ENCODE measurements around the gene PARD6A. TPM values are rescaled to one million over a fixed set of nuclear protein-coding genes. Genes with fewer than 3 reads are reported as not detected.

The PARD6A gene
- total RNA-seq, 1 experiment from 2014 or later: 10.8 TPM

DNA sequence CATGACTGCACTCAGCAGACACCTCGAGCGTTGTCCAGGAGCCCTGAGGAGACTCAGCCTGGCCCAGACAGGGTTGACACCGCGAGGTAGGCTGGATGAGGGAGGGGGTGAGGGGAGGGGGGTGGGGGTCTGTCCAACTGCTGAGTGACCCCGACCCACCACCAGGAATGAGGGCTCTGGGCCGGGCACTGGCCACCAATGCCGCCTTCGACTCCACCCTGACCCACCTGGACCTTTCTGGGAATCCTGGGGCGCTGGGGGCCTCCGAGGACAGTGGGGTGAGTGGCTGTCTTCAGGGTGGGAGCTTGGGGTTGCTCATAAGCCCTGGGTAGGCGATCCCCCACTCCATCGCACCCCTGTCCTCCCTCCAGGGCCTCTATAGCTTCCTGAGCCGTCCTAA lies 13.1 kb upstream of the PARD6A start:
- intact Hi-C loops (cut with micrococcal nuclease; ENCODE audit: unreplicated experiment): loop anchor here (10.0 kb wide), 1 partner anchor 103 kb away; no protein-coding TSS in a partner anchor
- POLR2A ChIA-PET: no interaction called here

DNA sequence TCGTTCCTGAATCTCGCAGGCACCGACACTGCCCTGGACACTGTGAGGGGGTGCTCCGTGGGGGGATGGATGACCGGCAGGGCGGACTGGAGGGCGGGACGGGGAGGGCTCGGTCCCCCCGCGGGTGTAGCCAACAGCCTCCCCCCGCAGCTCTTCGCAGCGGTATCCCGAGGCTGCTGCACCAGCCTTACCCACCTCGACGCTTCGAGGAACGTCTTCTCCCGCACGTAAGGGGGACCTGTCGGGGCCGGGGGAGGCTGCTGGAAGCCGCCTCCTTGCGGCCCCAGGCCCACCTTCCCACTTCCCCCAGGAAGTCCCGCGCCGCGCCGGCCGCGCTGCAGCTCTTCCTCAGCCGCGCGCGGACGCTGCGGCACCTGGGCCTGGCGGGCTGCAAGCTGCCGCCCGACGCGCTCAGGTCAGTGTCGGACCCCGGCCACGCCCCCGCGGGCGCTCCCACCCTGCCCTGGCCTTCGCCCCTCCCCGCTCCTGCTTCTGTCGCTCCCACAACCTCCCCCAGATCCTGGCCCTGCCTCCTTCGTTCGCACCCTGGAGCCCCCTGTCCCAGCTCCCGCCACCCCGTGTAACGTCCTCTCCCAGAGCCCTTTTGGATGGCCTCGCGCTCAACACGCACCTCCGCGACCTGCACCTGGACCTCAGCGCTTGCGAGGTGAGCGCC lies 12.5 kb upstream of the PARD6A start:
- Histone ChIP-seq H3K4me1 (ENCODE audit: control insufficient read depth, insufficient read depth, low read length) (no peaks in the 10 kb centered on the region), H3K36me3 (ENCODE audit: control insufficient read depth, insufficient read depth, low read length) (no peaks in the 10 kb centered on the region), H3K27me3 (ENCODE audit: control insufficient read depth, insufficient read depth, low read length) (no peaks in the 10 kb centered on the region), H3K4me3 (ENCODE audit: low read depth in 2 of 2, low read length in 2 of 2) (no peak overlapping the region), H3K9me3 (ENCODE audit: control insufficient read depth, insufficient read depth, low read depth, low read length) (no peaks in the 10 kb centered on the region), H3K27ac (ENCODE audit: low read length) (no peak overlapping the region)
- DNase-seq (ENCODE audit: low read depth, low spot score) (no peak), ATAC-seq (no peak)
- intact Hi-C loops (cut with micrococcal nuclease; ENCODE audit: unreplicated experiment) (loop anchor here (10.0 kb wide), 1 partner anchor 103 kb away; no protein-coding TSS in a partner anchor), in situ Hi-C loops (cut with HindIII; ENCODE audit: low pct_unique_long_range_greater_than_20kb, low sequenced_read_pairs) (no loop called here)
- POLR2A ChIA-PET: no interaction called here
- TF ChIP-seq, protein P1, sequence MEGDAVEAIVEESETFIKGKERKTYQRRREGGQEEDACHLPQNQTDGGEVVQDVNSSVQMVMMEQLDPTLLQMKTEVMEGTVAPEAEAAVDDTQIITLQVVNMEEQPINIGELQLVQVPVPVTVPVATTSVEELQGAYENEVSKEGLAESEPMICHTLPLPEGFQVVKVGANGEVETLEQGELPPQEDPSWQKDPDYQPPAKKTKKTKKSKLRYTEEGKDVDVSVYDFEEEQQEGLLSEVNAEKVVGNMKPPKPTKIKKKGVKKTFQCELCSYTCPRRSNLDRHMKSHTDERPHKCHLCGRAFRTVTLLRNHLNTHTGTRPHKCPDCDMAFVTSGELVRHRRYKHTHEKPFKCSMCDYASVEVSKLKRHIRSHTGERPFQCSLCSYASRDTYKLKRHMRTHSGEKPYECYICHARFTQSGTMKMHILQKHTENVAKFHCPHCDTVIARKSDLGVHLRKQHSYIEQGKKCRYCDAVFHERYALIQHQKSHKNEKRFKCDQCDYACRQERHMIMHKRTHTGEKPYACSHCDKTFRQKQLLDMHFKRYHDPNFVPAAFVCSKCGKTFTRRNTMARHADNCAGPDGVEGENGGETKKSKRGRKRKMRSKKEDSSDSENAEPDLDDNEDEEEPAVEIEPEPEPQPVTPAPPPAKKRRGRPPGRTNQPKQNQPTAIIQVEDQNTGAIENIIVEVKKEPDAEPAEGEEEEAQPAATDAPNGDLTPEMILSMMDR (IDR thresholded peaks at IDR 0.05): no peak
- TF ChIP-seq SIN3A (IDR thresholded peaks at IDR 0.05; ENCODE audit: borderline replicate concordance, insufficient read depth, low read depth, low read length) (no peak), TCF7L2 (IDR thresholded peaks at IDR 0.05; ENCODE audit: low read depth, low read length) (no peak), POLR2AphosphoS5 (IDR thresholded peaks at IDR 0.05; ENCODE audit: low read depth, low read length) (no peak)
- TF ChIP-seq, protein P2, sequence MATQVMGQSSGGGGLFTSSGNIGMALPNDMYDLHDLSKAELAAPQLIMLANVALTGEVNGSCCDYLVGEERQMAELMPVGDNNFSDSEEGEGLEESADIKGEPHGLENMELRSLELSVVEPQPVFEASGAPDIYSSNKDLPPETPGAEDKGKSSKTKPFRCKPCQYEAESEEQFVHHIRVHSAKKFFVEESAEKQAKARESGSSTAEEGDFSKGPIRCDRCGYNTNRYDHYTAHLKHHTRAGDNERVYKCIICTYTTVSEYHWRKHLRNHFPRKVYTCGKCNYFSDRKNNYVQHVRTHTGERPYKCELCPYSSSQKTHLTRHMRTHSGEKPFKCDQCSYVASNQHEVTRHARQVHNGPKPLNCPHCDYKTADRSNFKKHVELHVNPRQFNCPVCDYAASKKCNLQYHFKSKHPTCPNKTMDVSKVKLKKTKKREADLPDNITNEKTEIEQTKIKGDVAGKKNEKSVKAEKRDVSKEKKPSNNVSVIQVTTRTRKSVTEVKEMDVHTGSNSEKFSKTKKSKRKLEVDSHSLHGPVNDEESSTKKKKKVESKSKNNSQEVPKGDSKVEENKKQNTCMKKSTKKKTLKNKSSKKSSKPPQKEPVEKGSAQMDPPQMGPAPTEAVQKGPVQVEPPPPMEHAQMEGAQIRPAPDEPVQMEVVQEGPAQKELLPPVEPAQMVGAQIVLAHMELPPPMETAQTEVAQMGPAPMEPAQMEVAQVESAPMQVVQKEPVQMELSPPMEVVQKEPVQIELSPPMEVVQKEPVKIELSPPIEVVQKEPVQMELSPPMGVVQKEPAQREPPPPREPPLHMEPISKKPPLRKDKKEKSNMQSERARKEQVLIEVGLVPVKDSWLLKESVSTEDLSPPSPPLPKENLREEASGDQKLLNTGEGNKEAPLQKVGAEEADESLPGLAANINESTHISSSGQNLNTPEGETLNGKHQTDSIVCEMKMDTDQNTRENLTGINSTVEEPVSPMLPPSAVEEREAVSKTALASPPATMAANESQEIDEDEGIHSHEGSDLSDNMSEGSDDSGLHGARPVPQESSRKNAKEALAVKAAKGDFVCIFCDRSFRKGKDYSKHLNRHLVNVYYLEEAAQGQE (IDR thresholded peaks at IDR 0.05; ENCODE audit: insufficient read depth in 1 of 2, low read depth in 2 of 2, low read length in 1 of 2): no peak
- no TSS peak for BruUV-seq (replicated peaks)
- CTCF ChIA-PET: interaction anchor here (0.6 kb wide), 1 partner anchor 125 kb away, joined by 9 read pairs; no protein-coding TSS in a partner anchor

More for the DNA sequence above, 13.1 kb upstream of the PARD6A start:
- ATAC-seq: no peak
- H3K36me3 ChIP-seq (ENCODE audit: control insufficient read depth, insufficient read depth, low read length): no peaks in the 10 kb centered on the region
- no peak overlapping the region for H3K4me3 ChIP-seq (ENCODE audit: low read depth in 2 of 2, low read length in 2 of 2)
- in situ Hi-C loops (cut with HindIII; ENCODE audit: low pct_unique_long_range_greater_than_20kb, low sequenced_read_pairs): no loop called here
- no peaks in the 10 kb centered on the region for H3K9me3 ChIP-seq (ENCODE audit: control insufficient read depth, insufficient read depth, low read depth, low read length)
- CTCF ChIA-PET: no interaction called here
- no peaks in the 10 kb centered on the region for H3K27me3 ChIP-seq (ENCODE audit: control insufficient read depth, insufficient read depth, low read length)
- TF ChIP-seq, protein P2 (IDR thresholded peaks at IDR 0.05; ENCODE audit: insufficient read depth in 1 of 2, low read depth in 2 of 2, low read length in 1 of 2): no peak
- TF ChIP-seq SIN3A (IDR thresholded peaks at IDR 0.05; ENCODE audit: borderline replicate concordance, insufficient read depth, low read depth, low read length) (no peak), TCF7L2 (IDR thresholded peaks at IDR 0.05; ENCODE audit: low read depth, low read length) (no peak), POLR2AphosphoS5 (IDR thresholded peaks at IDR 0.05; ENCODE audit: low read depth, low read length) (no peak)
- TF ChIP-seq, protein P1 (IDR thresholded peaks at IDR 0.05): no peak
- no peak for DNase-seq (ENCODE audit: low read depth, low spot score)
- H3K27ac ChIP-seq (ENCODE audit: low read length): no peak overlapping the region
- no peaks in the 10 kb centered on the region for H3K4me1 ChIP-seq (ENCODE audit: control insufficient read depth, insufficient read depth, low read length)
- BruUV-seq (replicated peaks): no TSS peak
